Gastroesophageal sphincter (tissue), 4 donors: ENCODE measurements around the gene YWHAQ. TPM values are rescaled to one million over a fixed set of nuclear protein-coding genes. Genes with fewer than 3 reads are reported as not detected.
A peak's percentile ranks its signal among the peaks of the same experiment; 100 is the strongest.
"Not testable (repeated sequence)": the region's sequence is repeated elsewhere in the genome, so short reads cannot be mapped to it uniquely, and the experiment has no call there.

Source experiments
- ATAC-seq: fragments of 150-250 bp; one replicate; pipeline ENCODE4 v1.9.1; 2016; ENCODE audit warnings: mild to moderate bottlenecking, moderate library complexity
- H3K27ac ChIP-seq, 4 donors: fragments of 200-600 bp; sonication (generic) in 3 of 4; 1 replicate in 3 of 4; 2 replicates in 1 of 4; pipeline ENCODE4 v1.5.1; 2016 to 2019
- H3K27me3 ChIP-seq: fragments of 200-600 bp; sonication (generic); one replicate; pipeline ENCODE4 v1.5.1; 2019
- H3K36me3 ChIP-seq, 2 donors: fragments of 200-600 bp; sonication (generic); one replicate each; pipeline ENCODE4 v1.5.1; 2019; ENCODE audit warnings: control low read depth in 1 of 2
- H3K4me1 ChIP-seq, 3 donors: fragments of 200-600 bp; sonication (generic); 1 replicate in 2 of 3; 2 replicates in 1 of 3; pipeline ENCODE4 v1.5.1; 2016 to 2019; ENCODE audit warnings: control low read depth in 2 of 3
- H3K4me3 ChIP-seq, 2 donors: fragments of 200-600 bp; sonication (generic); one replicate each; pipeline ENCODE4 v1.5.1; 2019; ENCODE audit warnings: mild to moderate bottlenecking in 1 of 2, moderate library complexity in 1 of 2
- H3K9me3 ChIP-seq, 3 donors: fragments of 200-600 bp; sonication (generic); one replicate each; pipeline ENCODE4 v1.5.1; 2017 to 2019; ENCODE audit warnings: control low read depth in 2 of 3
- EP300 ChIP-seq: sonication (generic); formaldehyde crosslinking; IDR thresholded peaks from one replicate; pipeline ENCODE4 v1.6.1; 2017; ENCODE audit warnings: antibody characterized with exemption, mild to moderate bottlenecking
- POLR2A ChIP-seq, 2 donors: fragments of 450-650 bp; IDR thresholded peaks; one replicate each; pipeline ENCODE4 v1.6.1; 2017; ENCODE audit warnings: antibody characterized with exemption in 2 of 2, mild to moderate bottlenecking in 2 of 2, moderate library complexity in 1 of 2
- POLR2AphosphoS5 ChIP-seq: sonication (generic); formaldehyde crosslinking; IDR thresholded peaks from one replicate; pipeline ENCODE4 v1.6.1; 2017; ENCODE audit warnings: antibody characterized with exemption
- WGBS, 2 donors: methylation state at CpG; one replicate each; pipeline ENCODE4 v1.1.5; 2018; ENCODE audit warnings: low coverage in 1 of 2; 5-methylcytosine and 5-hydroxymethylcytosine counted together
- total RNA-seq, 4 donors: library from RNA; depleted of rRNA; stranded (reverse); fragments of >200 nt; gene quantifications; one replicate each; pipeline ENCODE4 v1.1.0, GENCODE V29; 2016
- TF ChIP-seq, protein P1 (sequence below), 4 experiments: fragments of 200-600 bp in 2 of 4; fragments of 450-650 bp in 2 of 4; sonication (generic) in 1 of 4; IDR thresholded peaks; one replicate each; pipeline ENCODE4 v1.5.1; 2017 to 2019; ENCODE audit warnings: antibody characterized with exemption in 4 of 4, mild to moderate bottlenecking in 2 of 4, moderate library complexity in 2 of 4

YWHAQ gene
- total RNA-seq, 4 donors from 2014 or later: 226 to 282 (median 255) TPM

DNA sequence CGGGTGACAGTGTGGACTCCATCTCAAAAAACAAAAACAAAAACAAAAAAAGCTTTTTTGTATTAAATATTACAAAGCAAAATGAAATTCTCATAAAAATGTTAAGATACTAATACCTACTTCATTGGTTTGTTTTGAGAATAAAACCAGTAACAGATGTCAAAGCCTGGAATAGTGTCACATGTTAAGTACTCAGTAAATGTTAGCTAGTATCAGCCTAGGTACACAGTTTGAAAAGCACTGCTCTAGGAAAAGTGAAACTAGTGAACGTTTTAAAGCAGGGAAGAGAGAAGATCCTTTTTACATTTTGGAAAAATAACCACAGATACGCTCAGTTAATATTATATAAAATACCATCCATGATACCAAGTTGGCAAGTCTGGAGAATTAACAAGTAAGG, 38.1 kb downstream of the YWHAQ start:
- ATAC-seq: no peak
- H3K4me3 ChIP-seq: no peak overlapping the region
- peaks cover 0 to 26% of the 10 kb centered on the region in 2 donors for H3K36me3 ChIP-seq
- no peak overlapping the region for H3K27ac ChIP-seq
- TF ChIP-seq EP300 (no peak), POLR2AphosphoS5 (no peak)
- TF ChIP-seq, protein P1, sequence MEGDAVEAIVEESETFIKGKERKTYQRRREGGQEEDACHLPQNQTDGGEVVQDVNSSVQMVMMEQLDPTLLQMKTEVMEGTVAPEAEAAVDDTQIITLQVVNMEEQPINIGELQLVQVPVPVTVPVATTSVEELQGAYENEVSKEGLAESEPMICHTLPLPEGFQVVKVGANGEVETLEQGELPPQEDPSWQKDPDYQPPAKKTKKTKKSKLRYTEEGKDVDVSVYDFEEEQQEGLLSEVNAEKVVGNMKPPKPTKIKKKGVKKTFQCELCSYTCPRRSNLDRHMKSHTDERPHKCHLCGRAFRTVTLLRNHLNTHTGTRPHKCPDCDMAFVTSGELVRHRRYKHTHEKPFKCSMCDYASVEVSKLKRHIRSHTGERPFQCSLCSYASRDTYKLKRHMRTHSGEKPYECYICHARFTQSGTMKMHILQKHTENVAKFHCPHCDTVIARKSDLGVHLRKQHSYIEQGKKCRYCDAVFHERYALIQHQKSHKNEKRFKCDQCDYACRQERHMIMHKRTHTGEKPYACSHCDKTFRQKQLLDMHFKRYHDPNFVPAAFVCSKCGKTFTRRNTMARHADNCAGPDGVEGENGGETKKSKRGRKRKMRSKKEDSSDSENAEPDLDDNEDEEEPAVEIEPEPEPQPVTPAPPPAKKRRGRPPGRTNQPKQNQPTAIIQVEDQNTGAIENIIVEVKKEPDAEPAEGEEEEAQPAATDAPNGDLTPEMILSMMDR (IDR thresholded peaks at IDR 0.05): no peak
- 38 to 58% methylated on average over 2 to 3 of the region's 3 CpGs for WGBS, 2 donors
- H3K4me1 ChIP-seq: peaks cover 9 to 51% (median 20%) of the 10 kb centered on the region in 3 donors
- no peaks in the 10 kb centered on the region for H3K27me3 ChIP-seq
- no peaks in the 10 kb centered on the region for H3K9me3 ChIP-seq

DNA sequence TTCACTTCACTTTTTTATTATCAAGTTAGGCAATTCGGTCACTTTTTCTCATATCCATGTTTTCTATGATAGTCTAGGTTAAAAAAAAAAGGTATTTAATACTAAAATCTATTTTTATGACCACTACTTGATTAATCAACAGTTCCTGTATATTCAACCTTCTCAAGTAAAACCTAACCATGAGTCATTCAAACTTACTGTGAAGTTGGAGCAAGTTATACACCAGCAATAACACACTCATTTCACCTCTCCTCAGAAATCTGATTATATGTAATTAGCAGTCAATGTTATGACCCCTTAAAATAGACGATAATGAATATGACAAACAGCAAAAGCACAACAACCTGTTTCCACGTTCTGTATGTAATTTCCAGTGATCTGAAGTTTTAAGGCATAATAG, 40.2 kb downstream of the YWHAQ start:
- TF ChIP-seq POLR2A (IDR thresholded peaks at IDR 0.05) (no peak), EP300 (no peak)
- ATAC-seq: no peak
- WGBS, 2 donors: 71 to 84% methylated on average over 3 of the region's 3 CpGs
- peaks cover 0 to 46% of the 10 kb centered on the region in 2 donors for H3K36me3 ChIP-seq
- H3K9me3 ChIP-seq: no peaks in the 10 kb centered on the region
- peaks cover 9 to 35% (median 16%) of the 10 kb centered on the region in 3 donors for H3K4me1 ChIP-seq
- no peaks in the 10 kb centered on the region for H3K27me3 ChIP-seq
- H3K4me3 ChIP-seq: no peak overlapping the region
- H3K27ac ChIP-seq: no peak overlapping the region

DNA sequence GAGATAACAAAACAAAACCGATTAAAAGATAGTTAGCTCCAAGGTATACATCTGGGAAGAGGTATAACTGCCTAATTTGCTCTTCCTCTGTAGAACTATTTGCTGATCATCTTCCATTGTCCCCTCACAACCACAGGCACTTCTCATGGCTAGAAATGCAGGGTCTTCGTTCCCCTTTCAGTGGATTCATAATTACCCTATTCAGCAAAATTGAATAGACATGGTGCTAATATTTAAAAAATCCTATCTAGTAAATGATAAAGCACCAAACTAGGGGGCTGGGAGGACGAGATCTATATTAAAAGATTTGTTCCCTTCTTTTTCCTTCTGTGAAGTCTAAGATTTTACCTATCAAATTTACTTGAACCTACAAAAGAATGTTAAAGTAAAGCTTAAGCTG, 44.3 kb downstream of the YWHAQ start:
- no peak for ATAC-seq
- Histone ChIP-seq H3K4me3 (no peak overlapping the region), H3K27me3 (no peaks in the 10 kb centered on the region), H3K4me1 (peaks cover 0 to 10% (median 0%) of the 10 kb centered on the region in 3 donors), H3K27ac (no peak overlapping the region), H3K36me3 (peaks cover 0 to 76% of the 10 kb centered on the region in 2 donors), H3K9me3 (no peaks in the 10 kb centered on the region)
- WGBS, 2 donors: 90 to 93% methylated on average over 2 to 3 of the region's 3 CpGs
- TF ChIP-seq, protein P1 (IDR thresholded peaks at IDR 0.05): no peak
- TF ChIP-seq EP300 (no peak), POLR2A (IDR thresholded peaks at IDR 0.05) (no peak), POLR2AphosphoS5 (no peak)

DNA sequence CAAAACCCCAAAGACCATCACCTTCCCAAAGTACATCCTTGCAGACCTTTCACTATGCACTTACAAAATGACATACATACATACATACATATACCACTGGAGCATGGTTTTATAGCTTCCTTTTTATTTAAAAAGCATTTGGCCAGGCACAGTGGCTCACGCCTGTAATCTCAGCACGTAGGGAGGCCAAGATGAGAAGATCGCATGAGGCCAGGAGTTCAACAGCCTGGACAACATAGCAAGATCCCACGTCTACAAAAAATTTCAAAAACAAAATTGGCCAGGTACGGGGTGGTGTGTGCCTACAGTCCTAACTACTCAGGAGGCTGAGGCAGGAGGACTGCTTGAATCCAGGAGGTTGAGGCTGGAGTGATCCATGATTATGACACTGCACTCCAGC, 45.3 kb downstream of the YWHAQ start:
- Histone ChIP-seq H3K4me1 (peaks cover 0 to 10% (median 0%) of the 10 kb centered on the region in 3 donors), H3K9me3 (no peaks in the 10 kb centered on the region), H3K27ac (peak overlapping the region in 3 of 4 donors; percentile 2 to 36 (median 29)), H3K4me3 (no peak overlapping the region), H3K36me3 (peaks cover 0 to 78% of the 10 kb centered on the region in 2 donors), H3K27me3 (no peaks in the 10 kb centered on the region)
- TF ChIP-seq POLR2A (IDR thresholded peaks at IDR 0.05): no peak
- TF ChIP-seq, protein P1 (IDR thresholded peaks at IDR 0.05): no peak
- TF ChIP-seq EP300: no peak
- TF ChIP-seq POLR2AphosphoS5: no peak
- ATAC-seq: no peak
- 97 to 100% methylated on average over 3 to 5 of the region's 5 CpGs for WGBS, 2 donors

DNA sequence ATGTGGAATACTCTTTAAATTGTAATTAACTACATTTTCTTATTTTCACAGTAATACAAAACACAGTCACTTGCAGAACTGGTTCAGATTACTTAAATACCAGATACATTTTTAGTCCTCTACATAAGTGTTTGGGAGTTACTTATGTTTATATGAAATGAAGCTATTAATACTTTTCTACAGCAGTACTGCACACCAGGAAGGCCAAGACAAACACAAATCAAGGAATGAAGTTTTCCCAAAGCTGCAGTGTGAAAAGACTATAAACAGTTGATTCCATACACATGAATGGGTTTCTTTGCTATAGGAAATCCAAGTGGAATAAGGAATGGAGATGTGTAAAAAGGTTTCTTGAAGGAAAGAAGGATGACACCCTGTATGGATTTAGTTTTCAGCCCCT, 45.9 kb downstream of the YWHAQ start:
- ATAC-seq, H3K4me1 ChIP-seq, H3K27me3 ChIP-seq, H3K4me3 ChIP-seq, H3K9me3 ChIP-seq: not testable (repeated sequence)
- Histone ChIP-seq H3K27ac (peak overlapping the region in 3 of 4 donors; percentile 2 to 36 (median 29)), H3K36me3 (peaks cover 0 to 79% of the 10 kb centered on the region in 2 donors)

DNA sequence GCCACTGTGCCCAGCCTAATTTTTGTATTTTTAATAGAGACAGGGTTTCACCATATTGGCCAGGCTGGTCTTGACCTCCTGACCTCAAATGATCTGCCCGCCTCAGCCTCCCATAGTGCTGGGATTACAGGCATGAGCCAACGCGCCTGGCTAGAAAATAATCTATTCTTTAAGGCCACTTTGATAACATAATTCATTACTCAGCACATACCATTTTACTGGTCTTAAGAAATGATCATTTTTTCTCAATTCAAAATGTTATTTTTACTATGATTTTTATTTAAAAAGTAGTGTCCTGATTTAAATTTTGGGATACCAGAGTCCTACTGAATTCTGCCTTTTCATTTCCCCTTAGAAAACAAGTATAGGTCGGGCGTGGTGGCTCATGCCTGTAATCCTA, 48.2 kb downstream of the YWHAQ start:
- H3K4me3 ChIP-seq: no peak overlapping the region
- H3K4me1 ChIP-seq: peaks cover 0 to 17% (median 0%) of the 10 kb centered on the region in 3 donors
- 92 to 96% methylated on average over 3 to 5 of the region's 5 CpGs for WGBS, 2 donors
- TF ChIP-seq EP300 (no peak), POLR2AphosphoS5 (no peak), POLR2A (IDR thresholded peaks at IDR 0.05) (no peak)
- TF ChIP-seq, protein P1 (IDR thresholded peaks at IDR 0.05): no peak
- ATAC-seq: no peak
- H3K36me3 ChIP-seq: peaks cover 0 to 60% of the 10 kb centered on the region in 2 donors
- no peaks in the 10 kb centered on the region for H3K9me3 ChIP-seq
- no peak overlapping the region for H3K27ac ChIP-seq
- H3K27me3 ChIP-seq: no peaks in the 10 kb centered on the region
